Right hindlimb (tissue), 1 donor: ENCODE measurements around the gene ETFBKMT.
"Not testable (repeated sequence)": the region's sequence is repeated elsewhere in the genome, so short reads cannot be mapped to it uniquely, and the experiment has no call there.

Experiments used
- DNase-seq: peaks from one replicate; pipeline ENCODE4 v3.0.0-alpha.2; 2018

The ETFBKMT gene

GRCh38 chr12:31658471-31659086, 909 bp upstream of the ETFBKMT start:
- no peak for DNase-seq

- no peak for DNase-seq
These were observed 2.8 kb downstream of the ETFBKMT start for GRCh38 chr12:31662176-31662849.

GRCh38 chr12:31663576-31663975, 4.1 kb downstream of the ETFBKMT start:
- DNase-seq = no peak

- DNase-seq = no peak
These were observed 4.5 kb downstream of the ETFBKMT start for GRCh38 chr12:31664038-31664437.

- no peak for DNase-seq
These were observed 9.5 kb downstream of the ETFBKMT start for GRCh38 chr12:31669020-31669419.

- DNase-seq = not testable (repeated sequence)
These were observed 10.1 kb downstream of the ETFBKMT start for GRCh38 chr12:31669582-31669981.

- DNase-seq = no peak
These were observed 13.0 kb downstream of the ETFBKMT start for GRCh38 chr12:31672521-31672920.

- peak; percentile 33 for DNase-seq
These were observed 22.9 kb downstream of the ETFBKMT start for GRCh38 chr12:31682136-31682962.

- no peak for DNase-seq
These were observed 26.3 kb downstream of the ETFBKMT start for GRCh38 chr12:31685801-31686200.

GRCh38 chr12:31687101-31687527, 27.6 kb downstream of the ETFBKMT start:
- DNase-seq = no peak

GRCh38 chr12:31689921-31690320, 30.4 kb downstream of the ETFBKMT start:
- not testable (repeated sequence) for DNase-seq

GRCh38 chr12:31702047-31702446, 42.6 kb downstream of the ETFBKMT start:
- no peak for DNase-seq

- DNase-seq = no peak
These were observed 46.1 kb downstream of the ETFBKMT start for GRCh38 chr12:31705621-31706020.

- DNase-seq = not testable (repeated sequence)
These were observed 48.6 kb downstream of the ETFBKMT start for GRCh38 chr12:31708118-31708517.

- no peak for DNase-seq
These were observed 50.7 kb downstream of the ETFBKMT start for GRCh38 chr12:31710021-31710818.

GRCh38 chr12:31712877-31713276, 53.4 kb downstream of the ETFBKMT start:
- DNase-seq = no peak

GRCh38 chr12:31714406-31715271, 55.2 kb downstream of the ETFBKMT start:
- DNase-seq = no peak

GRCh38 chr12:31715283-31715825, 55.9 kb downstream of the ETFBKMT start:
- DNase-seq = no peak

- DNase-seq = not testable (repeated sequence)
These were observed 57.5 kb downstream of the ETFBKMT start for GRCh38 chr12:31716998-31717397.

GRCh38 chr12:31718542-31719198, 59.2 kb downstream of the ETFBKMT start:
- DNase-seq = not testable (repeated sequence)

- DNase-seq = no peak
These were observed 63.1 kb downstream of the ETFBKMT start for GRCh38 chr12:31722580-31722979.
